ENCODE data around the gene ABCC5. TPM values are rescaled to one million over a fixed set of nuclear protein-coding genes. Genes with fewer than 3 reads are reported as not detected.
A peak's percentile ranks its signal among the peaks of the same experiment; 100 is the strongest.

ABCC5 gene
- total and polyA plus RNA-seq, 12 donors: 12.1 to 89.6 (median 40.9) TPM

DNA sequence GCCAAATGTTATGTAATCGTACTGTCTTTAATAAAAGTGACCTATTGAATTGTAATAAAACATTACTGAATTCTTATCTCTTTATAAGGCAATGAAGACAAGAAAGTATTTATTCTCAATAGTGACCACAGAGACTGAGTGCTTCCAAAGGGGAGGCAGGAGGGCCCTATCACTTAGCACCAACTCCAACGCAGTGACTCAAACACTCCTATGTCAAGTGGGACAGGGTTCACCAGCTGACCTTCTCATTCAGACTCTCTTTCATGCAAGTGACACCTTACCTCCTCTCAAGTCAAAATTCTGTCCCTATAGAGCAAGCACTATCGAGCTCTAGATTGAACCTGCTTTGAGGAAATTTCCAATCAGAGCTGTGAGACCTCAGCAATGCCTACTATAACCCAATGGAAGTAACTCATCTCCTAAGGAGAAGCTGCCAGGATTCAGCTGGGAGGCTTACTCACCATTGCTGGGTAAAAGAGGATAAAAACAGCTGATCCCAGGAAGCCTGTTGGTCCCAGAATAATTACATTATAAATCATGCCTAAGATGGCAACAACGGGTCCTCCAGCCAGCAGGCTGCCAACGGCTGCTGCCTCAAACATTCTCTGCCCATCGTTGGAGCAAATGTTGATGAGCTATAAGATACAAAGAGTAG lies 35.6 kb downstream of the ABCC5 start:
- Histone ChIP-seq H3K4me1 (no peaks in the 10 kb centered on the region), H3K9me3 (no peaks in the 10 kb centered on the region), H3K4me3 (no peak overlapping the region), H3K27me3 (no peaks in the 10 kb centered on the region), H3K27ac (no peak overlapping the region), H3K36me3 (peaks cover 0 to 99% (median 41%) of the 10 kb centered on the region in 9 donors)
- TF ChIP-seq, protein P1, sequence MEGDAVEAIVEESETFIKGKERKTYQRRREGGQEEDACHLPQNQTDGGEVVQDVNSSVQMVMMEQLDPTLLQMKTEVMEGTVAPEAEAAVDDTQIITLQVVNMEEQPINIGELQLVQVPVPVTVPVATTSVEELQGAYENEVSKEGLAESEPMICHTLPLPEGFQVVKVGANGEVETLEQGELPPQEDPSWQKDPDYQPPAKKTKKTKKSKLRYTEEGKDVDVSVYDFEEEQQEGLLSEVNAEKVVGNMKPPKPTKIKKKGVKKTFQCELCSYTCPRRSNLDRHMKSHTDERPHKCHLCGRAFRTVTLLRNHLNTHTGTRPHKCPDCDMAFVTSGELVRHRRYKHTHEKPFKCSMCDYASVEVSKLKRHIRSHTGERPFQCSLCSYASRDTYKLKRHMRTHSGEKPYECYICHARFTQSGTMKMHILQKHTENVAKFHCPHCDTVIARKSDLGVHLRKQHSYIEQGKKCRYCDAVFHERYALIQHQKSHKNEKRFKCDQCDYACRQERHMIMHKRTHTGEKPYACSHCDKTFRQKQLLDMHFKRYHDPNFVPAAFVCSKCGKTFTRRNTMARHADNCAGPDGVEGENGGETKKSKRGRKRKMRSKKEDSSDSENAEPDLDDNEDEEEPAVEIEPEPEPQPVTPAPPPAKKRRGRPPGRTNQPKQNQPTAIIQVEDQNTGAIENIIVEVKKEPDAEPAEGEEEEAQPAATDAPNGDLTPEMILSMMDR (IDR thresholded peaks at IDR 0.05): no peak
- ATAC-seq (peak in 2 of 8 donors; percentile 12 to 43), DNase-seq (no peak)
- intact Hi-C loops (cut with DNase I): no loop called here
- WGBS, 2 donors: 88 to 92% methylated on average over 6 of the region's 6 CpGs

DNA sequence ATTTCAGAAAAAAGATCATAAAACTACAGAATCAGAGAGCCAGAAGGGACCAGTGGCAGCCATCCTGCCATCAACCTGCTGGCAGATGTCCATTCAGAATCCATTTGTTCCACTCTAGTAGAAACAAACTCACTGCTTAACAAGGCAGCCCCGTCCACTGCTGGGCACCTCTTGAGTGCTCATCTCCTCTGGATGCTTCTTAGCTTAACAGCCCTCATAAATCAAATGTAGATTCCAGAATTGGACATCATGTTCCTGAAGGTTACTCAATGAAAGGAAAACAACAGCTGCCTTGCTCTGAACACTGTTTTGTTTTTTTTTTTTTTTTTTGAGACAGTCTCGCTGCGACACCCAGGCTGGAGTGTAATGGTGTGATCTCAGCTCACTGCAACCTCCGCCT lies 37.3 kb downstream of the ABCC5 start:
- H3K27ac ChIP-seq: no peak overlapping the region
- peaks cover 0 to 9% (median 0%) of the 10 kb centered on the region in 9 donors for H3K4me1 ChIP-seq
- H3K36me3 ChIP-seq: peaks cover 0 to 95% (median 43%) of the 10 kb centered on the region in 9 donors
- no peaks in the 10 kb centered on the region for H3K27me3 ChIP-seq
- no peak for ATAC-seq
- TF ChIP-seq, protein P1 (IDR thresholded peaks at IDR 0.05): no peak
- no peak overlapping the region for H3K4me3 ChIP-seq
- 96 to 100% methylated on average over 4 of the region's 4 CpGs for WGBS, 2 donors
- no peak for DNase-seq
- intact Hi-C loops (cut with DNase I): no loop called here
- no peaks in the 10 kb centered on the region for H3K9me3 ChIP-seq

DNA sequence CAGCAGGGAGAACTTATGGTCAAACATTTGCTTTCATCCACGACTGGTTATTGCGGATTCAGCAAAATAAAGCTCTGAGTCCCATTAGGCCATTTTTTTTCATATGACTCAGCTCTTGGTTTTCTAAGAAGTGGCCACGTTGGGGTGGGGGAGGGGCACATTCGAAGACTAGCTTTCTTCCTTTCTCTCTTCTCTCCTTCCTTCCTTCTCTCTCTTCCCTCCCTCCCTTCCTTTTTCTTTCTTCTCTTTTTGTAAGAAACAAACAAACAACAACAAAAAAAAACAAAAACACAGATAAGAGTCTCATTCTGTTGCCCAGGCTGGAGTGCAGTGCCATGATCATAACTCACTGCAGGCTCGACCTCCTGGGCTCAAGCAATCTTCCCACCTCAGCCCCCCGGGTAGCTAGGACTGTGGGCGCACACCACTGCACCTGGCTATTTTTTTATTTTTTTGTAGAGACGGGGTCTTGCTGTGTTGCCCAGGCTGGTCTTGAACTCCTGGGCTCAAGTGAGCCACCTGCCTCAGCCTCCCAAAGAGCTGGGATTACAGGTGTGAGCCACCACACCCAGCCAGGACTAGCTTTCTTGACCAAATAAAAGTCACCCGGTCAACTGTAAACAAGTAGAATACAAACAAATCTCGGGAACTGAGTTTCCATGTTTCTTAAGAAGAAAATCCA lies 41.6 kb downstream of the ABCC5 start:
- ATAC-seq (no peak), DNase-seq (no peak)
- Histone ChIP-seq H3K9me3 (no peaks in the 10 kb centered on the region), H3K36me3 (peaks cover 0 to 94% (median 20%) of the 10 kb centered on the region in 9 donors), H3K27ac (peak overlapping the region in 1 of 10 donors; percentile 5), H3K4me3 (no peak overlapping the region), H3K27me3 (no peaks in the 10 kb centered on the region), H3K4me1 (peaks cover 0 to 11% (median 0%) of the 10 kb centered on the region in 9 donors)
- intact Hi-C loops (cut with DNase I): no loop called here
- TF ChIP-seq, protein P1 (IDR thresholded peaks at IDR 0.05): no peak
- 89 to 90% methylated on average over 10 of the region's 10 CpGs for WGBS, 2 donors

DNA sequence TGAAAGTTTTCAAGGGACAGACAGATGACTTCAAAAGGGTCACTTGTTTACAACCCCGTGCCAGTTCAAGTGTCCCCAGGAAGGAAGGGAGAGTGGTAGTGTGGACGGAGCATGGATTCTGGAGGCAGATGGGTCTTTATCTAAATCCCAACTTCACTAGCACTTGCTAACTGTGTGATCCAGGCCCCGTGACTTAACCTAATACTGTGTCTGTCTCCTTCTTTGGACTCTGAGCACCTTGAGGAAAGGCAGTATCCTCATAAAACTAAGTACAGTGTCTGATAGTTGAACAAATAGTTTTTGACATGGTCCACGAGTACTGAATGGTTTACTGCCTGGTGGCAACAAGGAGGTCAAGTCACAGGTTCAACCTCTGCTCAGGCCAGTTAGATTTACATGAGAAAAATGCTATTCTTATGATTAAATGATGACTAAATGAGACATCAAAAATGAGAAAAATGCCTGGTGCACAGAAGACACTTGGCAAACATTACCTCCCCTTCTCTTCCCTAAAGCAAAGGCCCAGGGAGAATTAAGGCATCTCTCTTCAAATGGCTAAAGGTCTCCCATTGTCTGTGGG lies 48.9 kb downstream of the ABCC5 start:
- TF ChIP-seq, protein P1 (IDR thresholded peaks at IDR 0.05): no peak
- Histone ChIP-seq H3K4me1 (no peaks in the 10 kb centered on the region), H3K27ac (no peak overlapping the region), H3K4me3 (no peak overlapping the region), H3K36me3 (peaks cover 0 to 100% (median 47%) of the 10 kb centered on the region in 9 donors), H3K9me3 (no peaks in the 10 kb centered on the region), H3K27me3 (no peaks in the 10 kb centered on the region)
- DNase-seq: no peak
- intact Hi-C loops (cut with DNase I): no loop called here
- no peak for ATAC-seq
- WGBS, 2 donors: 76 to 77% methylated on average over 4 of the region's 4 CpGs
